Neuron (in vitro differentiated cells): ENCODE data around the gene AHI1.
"Not testable (repeated sequence)": the region's sequence is repeated elsewhere in the genome, so short reads cannot be mapped to it uniquely, and the experiment has no call there.

Experiments
- H2AFZ ChIP-seq: one replicate; pipeline ENCODE4 v1.6.1; 2013; ENCODE audit warnings: low read depth, mild to moderate bottlenecking, inconsistent platforms, low read length, moderate library complexity
- H3K27me3 ChIP-seq: one replicate; pipeline ENCODE4 v1.6.1; 2013; ENCODE audit warnings: low read length; ENCODE audit not compliant: insufficient read depth
- H3K36me3 ChIP-seq: one replicate; pipeline ENCODE4 v1.6.1; 2013; ENCODE audit warnings: low read length; ENCODE audit not compliant: insufficient read depth
- H3K4me1 ChIP-seq: one replicate; pipeline ENCODE4 v1.6.1; 2013; ENCODE audit warnings: low read length; ENCODE audit not compliant: insufficient read depth
- H3K4me3 ChIP-seq: 2 replicates; pipeline ENCODE4 v1.5.1; 2013; ENCODE audit warnings: mild to moderate bottlenecking, low read length, moderate library complexity
- H3K9me3 ChIP-seq: one replicate; pipeline ENCODE4 v1.6.1; 2013; ENCODE audit warnings: low read length

AHI1 gene

DNA sequence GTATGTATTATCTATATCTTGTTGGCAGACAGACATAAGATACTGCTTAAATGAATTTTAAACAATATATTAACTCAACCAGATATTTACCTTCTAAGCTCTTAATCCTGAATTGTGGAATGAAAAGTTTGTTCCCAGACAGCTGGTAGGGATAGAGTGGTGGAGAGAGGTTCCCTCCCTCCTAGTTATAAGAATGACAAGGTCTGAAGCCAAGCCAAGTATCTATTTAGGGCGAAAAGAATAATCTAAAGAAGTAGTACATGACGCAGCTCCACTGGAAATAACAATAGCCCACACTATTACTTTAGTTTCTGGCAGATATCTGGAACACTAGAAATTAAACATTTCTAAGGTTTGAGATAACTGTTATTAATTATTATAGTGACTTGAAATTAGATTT, 104.3 kb downstream of the AHI1 start:
- Histone ChIP-seq H3K27me3 (no peaks in the 10 kb centered on the region), H3K36me3 (peaks cover 10% of the 10 kb centered on the region), H3K9me3 (no peaks in the 10 kb centered on the region), H3K4me3 (no peak overlapping the region), H2AFZ (no peak overlapping the region), H3K4me1 (no peaks in the 10 kb centered on the region)

DNA sequence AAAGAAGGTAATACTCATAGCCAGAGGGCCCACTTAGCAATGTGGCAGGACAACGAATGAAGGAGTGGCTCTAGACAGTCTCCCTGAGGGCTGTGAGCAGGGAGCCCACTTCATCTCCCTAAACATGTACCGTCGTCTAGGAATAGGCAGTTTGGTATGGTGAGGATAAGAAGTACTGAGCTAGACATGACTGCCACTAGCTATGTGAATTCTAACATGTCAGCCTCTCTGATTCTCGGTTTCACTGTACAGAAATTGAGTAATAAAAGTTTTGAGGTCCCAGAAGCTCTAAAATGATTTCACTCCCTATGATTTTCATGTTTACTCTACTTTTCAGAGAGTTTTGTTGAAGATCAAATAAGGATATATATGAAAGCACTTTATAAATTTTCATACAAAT, 107.1 kb downstream of the AHI1 start:
- no peaks in the 10 kb centered on the region for H3K27me3 ChIP-seq
- H2AFZ ChIP-seq = no peak overlapping the region
- H3K9me3 ChIP-seq = no peaks in the 10 kb centered on the region
- no peak overlapping the region for H3K4me3 ChIP-seq
- peaks cover 12% of the 10 kb centered on the region for H3K36me3 ChIP-seq
- no peaks in the 10 kb centered on the region for H3K4me1 ChIP-seq

GRCh38 chr6:135385299-135385698, 112.2 kb downstream of the AHI1 start:
- peaks cover 4% of the 10 kb centered on the region for H3K36me3 ChIP-seq
- no peak overlapping the region for H2AFZ ChIP-seq
- H3K4me3 ChIP-seq = no peak overlapping the region
- H3K9me3 ChIP-seq = no peaks in the 10 kb centered on the region
- no peaks in the 10 kb centered on the region for H3K4me1 ChIP-seq
- H3K27me3 ChIP-seq = no peaks in the 10 kb centered on the region

GRCh38 chr6:135383766-135384165, 113.8 kb downstream of the AHI1 start:
- H3K4me3 ChIP-seq = no peak overlapping the region
- H3K36me3 ChIP-seq = peaks cover 2% of the 10 kb centered on the region
- no peaks in the 10 kb centered on the region for H3K4me1 ChIP-seq
- H3K9me3 ChIP-seq = no peaks in the 10 kb centered on the region
- no peak overlapping the region for H2AFZ ChIP-seq
- no peaks in the 10 kb centered on the region for H3K27me3 ChIP-seq

DNA sequence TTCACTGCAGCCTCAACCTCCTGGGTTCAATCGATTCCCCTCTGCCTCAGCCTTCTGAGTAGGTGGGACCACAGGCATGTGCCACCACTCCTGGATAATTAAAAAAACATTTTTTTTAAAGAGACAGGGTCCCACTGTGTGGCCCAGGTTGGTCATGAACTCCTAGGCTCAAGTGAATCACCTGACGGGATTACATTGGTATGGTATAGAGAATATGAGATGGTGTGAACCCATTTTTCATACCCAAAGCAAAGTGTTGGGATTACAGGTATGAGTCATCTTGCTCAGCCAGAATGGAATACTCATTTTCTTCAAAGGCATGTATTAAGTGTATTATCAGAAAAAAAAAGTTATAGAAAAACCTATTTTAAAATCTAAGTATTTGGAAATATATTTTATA, 114.2 kb downstream of the AHI1 start:
- H3K27me3 ChIP-seq = no peaks in the 10 kb centered on the region
- peaks cover 2% of the 10 kb centered on the region for H3K36me3 ChIP-seq
- no peak overlapping the region for H2AFZ ChIP-seq
- no peaks in the 10 kb centered on the region for H3K4me1 ChIP-seq
- no peaks in the 10 kb centered on the region for H3K9me3 ChIP-seq
- no peak overlapping the region for H3K4me3 ChIP-seq

DNA sequence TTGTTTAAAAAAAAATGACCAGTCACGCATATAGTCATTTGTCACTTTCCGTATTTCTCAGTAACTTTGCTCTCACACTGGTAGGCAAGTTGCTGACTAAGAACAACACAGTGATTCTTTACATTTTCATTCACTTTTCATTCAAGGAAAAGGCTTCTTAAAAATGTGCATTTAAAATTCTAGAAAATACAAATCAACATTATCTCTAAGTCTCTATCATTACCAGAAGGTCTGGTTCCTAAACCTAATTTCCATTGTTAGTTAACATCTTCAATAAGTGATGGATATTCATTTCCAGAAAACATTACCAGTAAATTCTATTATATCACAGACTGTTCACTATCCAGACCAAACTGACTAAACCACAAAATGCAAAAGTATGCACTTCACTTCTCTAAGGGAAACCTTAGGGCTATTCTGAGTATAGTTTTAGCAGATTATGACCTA, 115.3 kb downstream of the AHI1 start:
- no peaks in the 10 kb centered on the region for H3K4me1 ChIP-seq
- H3K27me3 ChIP-seq = no peaks in the 10 kb centered on the region
- no peaks in the 10 kb centered on the region for H3K9me3 ChIP-seq
- peaks cover 2% of the 10 kb centered on the region for H3K36me3 ChIP-seq
- no peak overlapping the region for H3K4me3 ChIP-seq
- no peak overlapping the region for H2AFZ ChIP-seq

- H3K4me3 ChIP-seq = no peak overlapping the region
- no peaks in the 10 kb centered on the region for H3K4me1 ChIP-seq
- H3K27me3 ChIP-seq = no peaks in the 10 kb centered on the region
- H3K9me3 ChIP-seq = no peaks in the 10 kb centered on the region
- no peaks in the 10 kb centered on the region for H3K36me3 ChIP-seq
- H2AFZ ChIP-seq = no peak overlapping the region
These were observed 116.7 kb downstream of the AHI1 start for GRCh38 chr6:135380793-135381192.

DNA sequence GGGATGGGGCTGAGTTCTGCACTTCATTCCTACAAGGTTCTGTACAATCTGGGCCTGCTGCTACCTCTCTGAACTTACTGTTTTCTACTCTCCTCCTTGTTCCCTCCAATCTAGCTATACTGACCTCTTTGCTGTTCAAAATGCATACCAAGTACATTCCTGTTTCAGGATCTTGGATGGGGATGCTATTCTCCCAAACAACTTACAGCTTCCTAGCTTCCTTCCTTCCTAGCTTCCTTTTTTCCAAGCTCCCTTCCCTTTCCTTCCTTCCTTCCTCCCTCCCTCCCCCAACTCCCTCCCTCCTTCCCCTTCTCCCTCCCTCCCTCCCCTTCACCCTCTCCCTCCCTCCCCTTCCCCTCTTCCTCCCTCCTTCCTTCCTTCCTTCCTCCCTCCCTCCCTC, 117.9 kb downstream of the AHI1 start:
- Histone ChIP-seq H3K9me3 (no peaks in the 10 kb centered on the region), H3K4me1 (no peaks in the 10 kb centered on the region), H3K27me3 (no peaks in the 10 kb centered on the region), H3K36me3 (no peaks in the 10 kb centered on the region), H3K4me3 (no peak overlapping the region), H2AFZ (no peak overlapping the region)

- Histone ChIP-seq H3K9me3 (peaks cover 7% of the 10 kb centered on the region), H3K4me3 (no peak overlapping the region), H2AFZ (no peak overlapping the region), H3K27me3 (no peaks in the 10 kb centered on the region), H3K4me1 (no peaks in the 10 kb centered on the region), H3K36me3 (peaks cover 3% of the 10 kb centered on the region)
These were observed 124.8 kb downstream of the AHI1 start for GRCh38 chr6:135372758-135373157.

- not testable (repeated sequence) for H3K4me1 ChIP-seq, H2AFZ ChIP-seq, H3K36me3 ChIP-seq, H3K9me3 ChIP-seq, H3K27me3 ChIP-seq, H3K4me3 ChIP-seq
These were observed 133.9 kb downstream of the AHI1 start for GRCh38 chr6:135363622-135364021.

DNA sequence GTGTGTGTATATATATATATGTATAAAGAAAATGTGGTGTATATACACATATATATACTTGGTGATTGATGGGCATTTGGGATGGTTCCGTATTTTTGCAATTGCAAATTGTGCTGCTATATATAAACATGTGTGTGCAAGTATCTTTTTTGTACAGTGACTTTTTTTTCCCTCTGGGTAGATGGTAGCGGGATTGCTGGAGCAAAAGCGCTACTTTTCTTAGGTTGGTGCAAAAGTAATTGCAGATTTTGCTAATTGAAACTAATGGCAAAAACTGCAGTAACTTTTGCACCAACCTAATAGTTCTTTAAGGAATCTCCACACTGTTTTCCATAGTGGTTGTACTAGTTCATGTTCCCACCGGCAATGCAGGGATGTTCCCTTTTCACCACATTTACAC, 135.4 kb downstream of the AHI1 start:
- H3K4me3 ChIP-seq = no peak overlapping the region
- no peaks in the 10 kb centered on the region for H3K27me3 ChIP-seq
- no peaks in the 10 kb centered on the region for H3K36me3 ChIP-seq
- H3K9me3 ChIP-seq = peaks cover 2% of the 10 kb centered on the region
- no peak overlapping the region for H2AFZ ChIP-seq
- no peaks in the 10 kb centered on the region for H3K4me1 ChIP-seq

DNA sequence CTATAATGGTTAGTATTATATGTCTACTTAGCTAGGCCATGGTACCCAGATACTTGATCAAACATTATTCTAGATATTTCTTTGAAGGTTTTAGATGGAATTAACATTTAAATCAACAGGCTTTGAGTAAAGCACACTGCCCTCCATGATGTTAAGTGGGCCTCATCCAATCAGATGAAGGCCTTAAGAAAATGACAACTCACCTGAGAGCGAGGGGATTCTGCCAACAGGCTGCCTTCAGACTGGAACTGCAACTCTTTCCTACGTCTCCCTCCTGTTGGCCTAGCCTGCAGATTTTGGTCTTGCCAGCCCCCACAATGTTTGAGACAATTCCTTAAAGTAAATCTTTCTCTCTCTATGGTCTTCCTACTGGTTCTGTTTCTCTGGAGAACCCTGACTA, 137.3 kb downstream of the AHI1 start:
- Histone ChIP-seq H3K27me3 (no peaks in the 10 kb centered on the region), H2AFZ (no peak overlapping the region), H3K4me1 (no peaks in the 10 kb centered on the region), H3K4me3 (no peak overlapping the region), H3K9me3 (peaks cover 2% of the 10 kb centered on the region), H3K36me3 (no peaks in the 10 kb centered on the region)

- no peak overlapping the region for H2AFZ ChIP-seq
- H3K36me3 ChIP-seq = no peaks in the 10 kb centered on the region
- no peak overlapping the region for H3K4me3 ChIP-seq
- no peaks in the 10 kb centered on the region for H3K4me1 ChIP-seq
- H3K27me3 ChIP-seq = no peaks in the 10 kb centered on the region
- H3K9me3 ChIP-seq = peaks cover 2% of the 10 kb centered on the region
These were observed 138.6 kb downstream of the AHI1 start for GRCh38 chr6:135358985-135359384.

GRCh38 chr6:135358251-135358821, 139.2 kb downstream of the AHI1 start:
- Histone ChIP-seq H3K4me3 (no peak overlapping the region), H2AFZ (no peak overlapping the region), H3K27me3 (no peaks in the 10 kb centered on the region), H3K4me1 (no peaks in the 10 kb centered on the region), H3K9me3 (peaks cover 2% of the 10 kb centered on the region), H3K36me3 (no peaks in the 10 kb centered on the region)
